MV-4-11 (cell line): ENCODE data around the gene SLC48A1.
"Not testable (repeated sequence)": the region's sequence is repeated elsewhere in the genome, so short reads cannot be mapped to it uniquely, and the experiment has no call there.

Experiments used
- DNase-seq: peaks from one replicate; lab custom pipeline; 2025; lab: John Stamatoyannopoulos, UW

SLC48A1 gene

GRCh38 chr12:47811581-47812484 is 38.8 kb downstream of the SLC48A1 start:
- no peak for DNase-seq

- DNase-seq: peak; percentile 87
Measured at GRCh38 chr12:47812797-47813510, 39.9 kb downstream of the SLC48A1 start.

GRCh38 chr12:47813511-47814196 is 40.6 kb downstream of the SLC48A1 start:
- DNase-seq: peak; percentile 76

DNA sequence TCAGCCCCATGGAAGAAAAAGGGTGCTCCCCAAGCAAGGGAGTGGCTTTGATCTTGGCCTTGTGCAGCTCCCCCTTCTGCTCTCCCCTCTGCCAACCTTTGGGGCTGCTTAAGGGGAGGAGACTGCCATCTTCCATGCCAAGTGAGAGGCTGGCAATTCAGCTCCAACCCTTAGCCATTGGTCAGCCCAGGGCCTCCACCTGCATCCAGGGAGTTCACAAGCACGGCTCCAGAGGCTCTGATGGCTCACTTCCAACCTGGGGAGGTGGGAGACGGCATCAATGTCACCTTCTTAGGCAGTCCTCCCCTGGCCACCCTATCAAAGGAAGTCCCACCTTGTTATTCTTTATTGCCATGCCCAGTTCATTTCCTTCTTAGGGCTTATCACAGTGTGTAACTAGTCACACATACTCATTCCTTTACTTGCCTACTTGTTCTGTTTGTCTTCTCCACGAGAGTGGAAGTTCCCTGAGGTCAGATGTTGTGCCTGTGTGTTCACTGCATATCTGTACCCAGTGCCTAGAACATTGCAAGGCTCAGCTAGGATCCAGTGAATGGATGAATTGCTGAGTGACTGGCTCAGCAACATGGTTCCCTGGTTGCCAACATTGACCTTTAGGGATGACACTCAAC is 41.6 kb downstream of the SLC48A1 start:
- no peak for DNase-seq

- DNase-seq: not testable (repeated sequence)
Measured at GRCh38 chr12:47815447-47815846, 42.4 kb downstream of the SLC48A1 start.

DNA sequence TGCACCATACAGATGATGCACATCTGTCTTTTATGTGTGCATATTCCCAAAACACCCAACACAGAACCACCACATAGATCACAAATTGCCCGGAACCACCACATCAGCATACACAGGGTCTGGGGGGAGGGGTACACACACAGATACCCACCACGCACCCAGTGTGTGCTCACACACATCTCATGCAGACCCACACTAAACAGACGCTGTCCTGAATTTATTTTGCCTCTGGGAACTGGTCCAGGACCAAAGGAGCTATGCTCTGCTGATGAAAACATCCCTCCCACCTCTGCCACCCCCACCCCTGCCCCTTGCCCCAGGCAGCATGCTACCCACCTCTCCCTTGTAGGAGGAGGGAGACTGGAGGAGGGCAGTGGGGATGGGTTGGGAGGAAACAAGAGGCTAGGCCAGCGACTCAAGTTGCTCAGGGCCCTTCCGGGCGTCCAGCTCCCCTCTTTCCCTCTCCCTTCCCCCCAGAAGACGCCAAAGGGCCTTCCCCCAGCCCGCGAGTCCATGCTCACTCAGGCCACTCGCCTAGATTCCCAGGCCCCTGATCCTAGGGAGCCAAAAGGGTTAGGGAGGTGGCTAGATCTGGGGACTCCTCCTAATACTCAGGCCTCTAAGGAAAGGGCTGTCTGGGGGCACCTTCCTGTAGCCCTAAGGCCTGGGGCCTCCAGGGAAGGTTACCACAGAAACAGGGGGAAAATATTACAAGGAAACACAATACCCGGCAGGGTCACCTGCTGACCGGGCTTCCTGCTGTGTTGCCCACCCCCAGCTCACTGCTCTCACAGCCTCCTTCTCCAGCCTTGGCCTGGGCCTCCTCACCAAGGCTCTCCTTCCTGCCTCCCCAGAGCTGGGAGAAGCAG is 43.6 kb downstream of the SLC48A1 start:
- no peak for DNase-seq

GRCh38 chr12:47817272-47818006 is 44.4 kb downstream of the SLC48A1 start:
- DNase-seq: no peak

DNA sequence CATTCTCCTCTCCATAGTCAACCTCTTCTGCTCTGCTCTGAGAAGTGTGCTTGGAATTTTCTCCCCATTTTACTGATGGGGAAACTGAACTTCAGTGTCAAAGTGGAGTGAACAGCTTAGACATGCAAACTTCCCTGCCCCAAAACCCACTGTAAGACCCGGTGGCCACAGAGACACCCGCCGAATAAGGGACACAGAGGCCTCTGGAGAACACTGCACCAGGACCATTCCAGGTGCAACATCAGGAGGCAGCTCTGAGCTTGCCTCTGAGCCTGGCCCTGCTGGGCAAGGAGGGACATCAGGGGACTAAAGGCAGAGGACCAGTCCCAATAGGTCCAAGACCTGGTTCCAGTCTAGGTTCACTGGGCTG is 45.0 kb downstream of the SLC48A1 start:
- DNase-seq: no peak

- no peak for DNase-seq
Measured at GRCh38 chr12:47818467-47819137, 45.6 kb downstream of the SLC48A1 start.

DNA sequence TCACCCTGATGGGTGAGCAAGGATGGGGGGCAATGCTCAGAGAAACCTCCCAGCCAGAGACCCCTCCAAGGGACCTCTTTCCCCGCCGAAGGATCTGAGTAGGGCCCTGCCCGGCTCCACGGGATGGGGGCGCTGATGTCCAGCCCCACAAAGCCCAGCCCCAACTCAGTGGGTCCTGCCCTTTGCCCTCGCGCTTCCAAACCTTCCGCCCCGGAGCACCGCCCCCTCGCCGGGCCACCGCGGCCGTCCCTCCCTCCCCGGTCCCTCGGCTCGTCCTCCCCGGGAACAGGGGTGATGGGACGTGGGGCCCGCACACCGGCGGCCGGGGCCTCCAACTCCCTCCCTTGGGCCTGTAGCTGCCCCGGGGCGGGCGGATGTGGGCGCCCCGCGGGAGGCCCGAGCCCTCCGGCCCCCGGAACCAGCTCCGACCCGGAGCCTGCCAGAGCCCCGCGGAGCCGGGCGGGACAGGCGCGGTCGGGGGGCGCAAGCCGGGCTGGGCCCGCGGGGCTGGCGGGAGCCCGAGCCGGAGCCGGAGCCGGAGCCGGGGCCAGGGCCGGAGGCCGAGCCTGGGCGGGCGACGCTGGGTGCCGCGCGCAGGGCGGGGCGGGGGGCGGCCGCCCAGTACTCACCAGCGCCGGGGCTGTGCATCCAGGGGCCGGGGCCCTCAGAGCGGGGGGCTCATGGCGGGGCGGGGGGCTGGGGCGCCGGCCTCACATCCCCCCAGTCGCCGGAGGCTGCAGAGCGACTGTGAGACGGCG is 46.3 kb downstream of the SLC48A1 start:
- DNase-seq: peak; percentile 31

- DNase-seq: peak; percentile 37
Measured at GRCh38 chr12:47819896-47820630, 47.0 kb downstream of the SLC48A1 start, which contains the start of gene HDAC7. TSS of gene HDAC7 (minus strand) at chr12:47819903. CDS start at chr12:47819785, 118 bp downstream.

GRCh38 chr12:47820631-47821345 is 47.8 kb downstream of the SLC48A1 start:
- peak; percentile 55 for DNase-seq

GRCh38 chr12:47821346-47821706 is 48.3 kb downstream of the SLC48A1 start:
- DNase-seq: no peak

DNA sequence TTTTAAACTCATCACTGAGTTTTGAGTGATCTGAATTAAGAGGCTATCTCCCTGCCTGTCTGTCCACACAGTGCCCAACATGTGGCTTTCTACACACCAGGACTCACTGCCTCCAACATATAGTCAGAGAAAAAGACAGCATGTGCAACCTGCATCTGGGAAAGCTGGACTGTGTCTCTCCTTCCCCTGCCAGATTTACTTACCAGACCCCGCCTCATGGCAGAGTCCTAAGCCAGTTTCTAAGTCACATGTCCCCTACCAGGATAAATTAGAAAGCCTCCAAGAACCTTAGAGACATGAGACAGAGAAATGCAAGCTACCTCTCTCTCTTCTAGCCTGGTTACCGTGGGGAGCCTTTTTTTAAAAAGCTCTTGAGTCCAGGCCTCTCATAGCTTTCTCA is 49.4 kb downstream of the SLC48A1 start:
- no peak for DNase-seq

DNA sequence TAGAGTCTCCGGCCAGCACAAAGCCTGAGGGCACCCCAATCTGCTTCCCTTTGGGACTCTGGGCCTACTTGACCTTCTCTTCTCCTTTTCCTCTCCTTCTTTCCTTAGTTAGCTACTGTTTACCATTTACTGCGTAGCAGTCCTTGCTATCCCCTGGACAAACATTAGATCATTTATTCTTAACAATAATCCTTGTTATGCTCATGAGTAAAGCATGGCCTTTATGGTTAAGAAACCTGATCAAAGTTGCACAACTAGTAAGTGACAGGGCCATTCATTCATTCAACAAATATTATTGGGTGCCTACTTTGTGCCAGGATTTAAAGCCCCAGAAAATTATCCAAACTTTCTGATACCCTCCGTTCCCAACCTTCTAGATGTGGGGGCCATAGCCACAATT is 49.8 kb downstream of the SLC48A1 start:
- DNase-seq: no peak

GRCh38 chr12:47823422-47824086 is 50.5 kb downstream of the SLC48A1 start:
- no peak for DNase-seq

GRCh38 chr12:47824198-47824597 is 51.2 kb downstream of the SLC48A1 start:
- no peak for DNase-seq
